SU-DHL-6 (cell line): ENCODE measurements around the gene ZMYND10.

Experiments used
- CTCF ChIP-seq: fragments of 200-600 bp; sonication (generic); IDR thresholded peaks from one replicate; pipeline ENCODE4 v1.5.1; 2017; ENCODE audit warnings: antibody characterized with exemption, mild to moderate bottlenecking, low read length, moderate library complexity; ENCODE audit not compliant: insufficient read depth, poor library complexity, severe bottlenecking
- EZH2phosphoT487 ChIP-seq: fragments of 200-600 bp; sonication (generic), shearing (Covaris generic); conservative IDR thresholded peaks from 2 replicates; pipeline ENCODE4 v1.6.1; 2018; ENCODE audit warnings: mild to moderate bottlenecking, antibody characterized with exemption, low read length, moderate library complexity, mixed read lengths

- TF ChIP-seq CTCF (no peak), EZH2phosphoT487 (no peak)
These were observed 19.9 kb downstream of the ZMYND10 start for GRCh38 chr3:50325497-50326181.
